H1 (cell line): Measurements from ENCODE around the gene ZBTB7B. TPM values are rescaled to one million over a fixed set of nuclear protein-coding genes. Genes with fewer than 3 reads are reported as not detected.

Experiments used
- ATF3 ChIP-seq: IDR thresholded peaks from 2 replicates; pipeline ENCODE4 v1.6.1; 2011; ENCODE audit warnings: low read depth, mild to moderate bottlenecking, low read length; ENCODE audit not compliant: insufficient read depth
- BACH1 ChIP-seq: IDR thresholded peaks from 2 replicates; pipeline ENCODE4 v1.6.1; 2012; ENCODE audit warnings: low read length, improper control_type of control experiment
- BCL11A ChIP-seq, 2 experiments: IDR thresholded peaks; one replicate each; pipeline ENCODE4 v1.6.1; 2011; ENCODE audit warnings: low read depth in 2 of 2, low read length in 2 of 2, mild to moderate bottlenecking in 2 of 2
- CHD1 ChIP-seq: IDR thresholded peaks from 2 replicates; pipeline ENCODE4 v1.6.1; 2012; ENCODE audit warnings: low read depth, low read length, improper control_type of control experiment
- CHD2 ChIP-seq: IDR thresholded peaks from 2 replicates; pipeline ENCODE4 v1.6.1; 2012; ENCODE audit warnings: low read length, improper control_type of control experiment
- CREB1 ChIP-seq: IDR thresholded peaks from 2 replicates; pipeline ENCODE4 v1.6.1; 2012; ENCODE audit warnings: inconsistent platforms
- CTBP2 ChIP-seq: IDR thresholded peaks from 2 replicates; pipeline ENCODE4 v1.7.0; 2011; ENCODE audit warnings: borderline replicate concordance, mild to moderate bottlenecking, moderate library complexity, mixed read lengths, low read length; ENCODE audit not compliant: insufficient read depth, insufficient read length
- GABPA ChIP-seq: IDR thresholded peaks from 2 replicates; pipeline ENCODE4 v1.6.1; 2011; ENCODE audit warnings: mild to moderate bottlenecking, low read length, moderate library complexity, borderline replicate concordance; ENCODE audit not compliant: insufficient read depth
- HDAC6 ChIP-seq: IDR thresholded peaks from one replicate; pipeline ENCODE4 v1.7.1; 2012; ENCODE audit warnings: low read depth, mild to moderate bottlenecking, inconsistent platforms, low read length, moderate library complexity
- JUN ChIP-seq: IDR thresholded peaks from 2 replicates; pipeline ENCODE4 v1.6.1; 2011; ENCODE audit warnings: low read depth, mild to moderate bottlenecking, improper control_type of control experiment, low read length
- KDM1A ChIP-seq: fragments of 200-600, 300-600 bp; sonication (generic); IDR thresholded peaks from 2 replicates; pipeline ENCODE4 v1.7.1; 2016; ENCODE audit warnings: mild to moderate bottlenecking, low read length, borderline replicate concordance
- MAFK ChIP-seq: IDR thresholded peaks from 2 replicates; pipeline ENCODE4 v1.6.1; 2012; ENCODE audit warnings: low read depth, mild to moderate bottlenecking, improper control_type of control experiment, low read length
- MAX ChIP-seq: IDR thresholded peaks from 2 replicates; pipeline ENCODE4 v1.6.1; 2012; ENCODE audit warnings: inconsistent platforms
- NANOG ChIP-seq: IDR thresholded peaks from 2 replicates; pipeline ENCODE4 v1.6.1; 2011; ENCODE audit warnings: low read length, low read depth, mild to moderate bottlenecking, inconsistent platforms; ENCODE audit not compliant: insufficient read depth, poor library complexity, severe bottlenecking
- POLR2AphosphoS5 ChIP-seq: IDR thresholded peaks from 2 replicates; pipeline ENCODE4 v1.6.1; 2011; ENCODE audit warnings: low read depth, low read length
- RFX5 ChIP-seq: IDR thresholded peaks from 2 replicates; pipeline ENCODE4 v1.6.1; 2011; ENCODE audit warnings: low read depth, low read length, improper control_type of control experiment, borderline replicate concordance
- RNF2 ChIP-seq: fragments of 200-900, 300-1000 bp; sonication (generic); IDR thresholded peaks from 2 replicates; pipeline ENCODE4 v1.7.1; 2016; ENCODE audit warnings: borderline replicate concordance, low read depth, mild to moderate bottlenecking, antibody characterized with exemption, low read length; ENCODE audit not compliant: poor library complexity, severe bottlenecking; ENCODE audit errors: missing control alignments
- SIN3A ChIP-seq, 2 experiments: IDR thresholded peaks in 1 of 2; conservative IDR thresholded peaks in 1 of 2; 2 replicates each; pipeline ENCODE4 v1.6.1; 2011 to 2012; ENCODE audit warnings: low read length in 2 of 2, improper control_type of control experiment in 1 of 2, low read depth in 1 of 2, mild to moderate bottlenecking in 1 of 2
- SP2 ChIP-seq: IDR thresholded peaks from 2 replicates; pipeline ENCODE4 v1.6.1; 2012; ENCODE audit warnings: mild to moderate bottlenecking, low read length, inconsistent platforms
- TAF1 ChIP-seq: IDR thresholded peaks from 2 replicates; pipeline ENCODE4 v1.6.1; 2011; ENCODE audit warnings: mild to moderate bottlenecking, low read depth, low read length
- TAF7 ChIP-seq: optimal IDR thresholded peaks from 2 replicates; pipeline ENCODE3; 2011; ENCODE audit warnings: low read depth, mild to moderate bottlenecking, inconsistent platforms, low read length, moderate library complexity, borderline replicate concordance
- USF2 ChIP-seq: IDR thresholded peaks from 2 replicates; pipeline ENCODE4 v1.6.1; 2011; ENCODE audit warnings: low read length, improper control_type of control experiment
- polyA plus RNA-seq, 7 experiments: library from polyadenylated mRNA; depleted of rRNA in 3 of 7; stranded (reverse) in 5 of 7; unstranded in 2 of 7; fragments of >200 nt in 5 of 7; fragments of 200-250 nt in 2 of 7; gene quantifications; 1 replicate in 5 of 7; 2 replicates in 1 of 7; 4 replicates in 1 of 7; pipeline versions ENCODE4 v1.2.1 to v1.2.3, GENCODE V29; 2011 to 2013; ENCODE audit warnings: missing spikeins in 2 of 7, mixed read lengths in 2 of 7
- total RNA-seq: library from RNA; stranded (reverse); fragmentation: NEBNext Ultra II Directional; extraction: Animal tissue kit (Norgen Biotek cat#: 25700); gene quantifications from 2 replicates; pipeline ENCODE4 v1.2.1, GENCODE V29; 2021

The ZBTB7B gene
- total and polyA plus RNA-seq, 2 of the 8 experiments (the other 6 are each of a cell fraction or from before 2014, with no cell fraction given): 24.5 to 36.9 TPM

- TF ChIP-seq ATF3: no peak
- no peak for TF ChIP-seq KDM1A
- no peak for TF ChIP-seq CHD1
- peak; percentile 97 for TF ChIP-seq CHD2
- no peak for TF ChIP-seq BACH1
- TF ChIP-seq HDAC6: no peak
- TF ChIP-seq MAFK: no peak
- TF ChIP-seq SIN3A (conservative IDR thresholded peaks at IDR 0.05 in 1 of 2, IDR thresholded peaks at IDR 0.05 in 1 of 2; ENCODE audit: low read depth in 1 of 2, low read length in 2 of 2): peak; percentile 24 to 89; a peak in 1 of 4 replicates
- TF ChIP-seq JUN: no peak
- no peak for TF ChIP-seq RFX5
- peak; percentile 53; the same call in 1 of the 2 replicates for TF ChIP-seq POLR2AphosphoS5
- no peak for TF ChIP-seq RNF2
- peak; percentile 90 for TF ChIP-seq GABPA
- peak; percentile 98 for TF ChIP-seq SP2
- TF ChIP-seq TAF7: peak; percentile 83
- no peak for TF ChIP-seq BCL11A (IDR thresholded peaks at IDR 0.05; ENCODE audit: low read depth in 2 of 2, low read length in 2 of 2)
- peak; percentile 91 for TF ChIP-seq TAF1
- TF ChIP-seq USF2: peak; percentile 82
- peak; percentile 94 for TF ChIP-seq MAX
- peak; percentile 15; the same call in 1 of the 2 replicates for TF ChIP-seq CREB1
- TF ChIP-seq CTBP2: no peak
- no peak for TF ChIP-seq NANOG
Measured at GRCh38 chr1:154982897-154983648, 19.5 kb upstream of the ZBTB7B start, which contains the start of gene FLAD1 (continued).
